ENCODE data around the gene RGPD6.
"Not testable (repeated sequence)": the region's sequence is repeated elsewhere in the genome, so short reads cannot be mapped to it uniquely, and the experiment has no call there.

DNA sequence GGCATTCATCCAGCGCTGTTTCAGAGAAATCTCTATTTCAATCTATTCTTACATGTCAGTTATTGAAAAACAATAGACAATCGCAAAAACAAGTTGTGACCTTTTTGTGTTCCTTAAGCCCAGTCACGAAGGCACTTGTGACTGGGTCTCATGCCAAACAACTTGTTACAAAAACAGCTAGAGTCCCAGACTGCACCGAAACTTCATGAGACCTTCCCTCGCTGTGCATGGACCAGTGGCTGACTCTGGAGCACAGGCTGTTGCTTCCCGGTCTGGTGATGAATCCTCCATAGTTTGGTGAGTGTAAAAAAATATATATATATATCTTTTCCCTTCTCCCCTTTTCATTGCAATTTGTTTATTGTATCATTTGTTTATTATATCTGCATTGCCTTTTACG, 99.7 kb downstream of the RGPD6 start:
- TF ChIP-seq, protein P1, sequence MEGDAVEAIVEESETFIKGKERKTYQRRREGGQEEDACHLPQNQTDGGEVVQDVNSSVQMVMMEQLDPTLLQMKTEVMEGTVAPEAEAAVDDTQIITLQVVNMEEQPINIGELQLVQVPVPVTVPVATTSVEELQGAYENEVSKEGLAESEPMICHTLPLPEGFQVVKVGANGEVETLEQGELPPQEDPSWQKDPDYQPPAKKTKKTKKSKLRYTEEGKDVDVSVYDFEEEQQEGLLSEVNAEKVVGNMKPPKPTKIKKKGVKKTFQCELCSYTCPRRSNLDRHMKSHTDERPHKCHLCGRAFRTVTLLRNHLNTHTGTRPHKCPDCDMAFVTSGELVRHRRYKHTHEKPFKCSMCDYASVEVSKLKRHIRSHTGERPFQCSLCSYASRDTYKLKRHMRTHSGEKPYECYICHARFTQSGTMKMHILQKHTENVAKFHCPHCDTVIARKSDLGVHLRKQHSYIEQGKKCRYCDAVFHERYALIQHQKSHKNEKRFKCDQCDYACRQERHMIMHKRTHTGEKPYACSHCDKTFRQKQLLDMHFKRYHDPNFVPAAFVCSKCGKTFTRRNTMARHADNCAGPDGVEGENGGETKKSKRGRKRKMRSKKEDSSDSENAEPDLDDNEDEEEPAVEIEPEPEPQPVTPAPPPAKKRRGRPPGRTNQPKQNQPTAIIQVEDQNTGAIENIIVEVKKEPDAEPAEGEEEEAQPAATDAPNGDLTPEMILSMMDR (IDR thresholded peaks at IDR 0.05; ENCODE audit: insufficient read depth, low read depth, low read length) = not testable (repeated sequence)
- not testable (repeated sequence) for TF ChIP-seq EZH2 (IDR thresholded peaks at IDR 0.05; ENCODE audit: insufficient read depth, low read length)
